Measurements from ENCODE around the gene IGSF21.

- TF ChIP-seq POLR2A (IDR thresholded peaks at IDR 0.05; ENCODE audit: low read depth, low read length) (no peak), CTCF (IDR thresholded peaks at IDR 0.05 in 2 of 3, conservative IDR thresholded peaks at IDR 0.05 in 1 of 3; ENCODE audit: control insufficient read depth in 2 of 3, extremely low read depth in 1 of 3, insufficient read depth in 1 of 3, low read depth in 3 of 3, low read length in 3 of 3) (no peak), TARDBP (IDR thresholded peaks at IDR 0.05; ENCODE audit: borderline replicate concordance) (no peak), JUNB (IDR thresholded peaks at IDR 0.05) (no peak), CBFB (IDR thresholded peaks at IDR 0.05; ENCODE audit: low read depth) (no peak), ZNF274 (IDR thresholded peaks at IDR 0.05; ENCODE audit: insufficient read depth, insufficient read length) (no peak), FOXK2 (IDR thresholded peaks at IDR 0.05) (no peak), ESRRA (IDR thresholded peaks at IDR 0.05; ENCODE audit: low read length) (no peak), RFX5 (IDR thresholded peaks at IDR 0.05; ENCODE audit: low read depth, low read length) (no peak), CEBPB (IDR thresholded peaks at IDR 0.05; ENCODE audit: borderline replicate concordance in 1 of 2, low read depth in 2 of 2, low read length in 2 of 2) (no peak), LARP7 (IDR thresholded peaks at IDR 0.05) (no peak), PKNOX1 (IDR thresholded peaks at IDR 0.05) (no peak), SMARCA5 (IDR thresholded peaks at IDR 0.05) (no peak)
Measured at GRCh38 chr1:18313523-18313922, 205.9 kb downstream of the IGSF21 start.

Measured in GM12878 (cell line).